DND-41 (cell line): Measurements from ENCODE around the gene LHX5.

Source experiments
- CTCF ChIP-seq: IDR thresholded peaks from 2 replicates; pipeline ENCODE4 v1.5.1; 2012; ENCODE audit warnings: borderline replicate concordance, low read length, moderate library complexity, mild to moderate bottlenecking; ENCODE audit not compliant: poor library complexity, severe bottlenecking; ENCODE audit errors: extremely low read depth
- EZH2 ChIP-seq: IDR thresholded peaks from 3 replicates; pipeline ENCODE4 v1.6.1; 2012; ENCODE audit warnings: borderline replicate concordance, low read depth, mild to moderate bottlenecking, moderate library complexity, low read length, inconsistent platforms; ENCODE audit not compliant: severe bottlenecking

- TF ChIP-seq CTCF (no peak), EZH2 (no peak)
Observed at GRCh38 chr12:113469949-113470743, 1.5 kb downstream of the LHX5 start.
